Upper lobe of left lung (tissue), 4 donors: ENCODE results near the gene ESR2.

Experiments
- EP300 ChIP-seq, 4 donors: sonication (generic); formaldehyde crosslinking; IDR thresholded peaks; one replicate each; pipeline ENCODE4 v1.5.1; 2017; ENCODE audit warnings: antibody characterized with exemption in 4 of 4, control low read depth in 2 of 4
- POLR2A ChIP-seq, 4 donors: fragments of 450-650 bp; IDR thresholded peaks; one replicate each; pipeline ENCODE4 v1.5.1; 2016 to 2017; ENCODE audit warnings: antibody characterized with exemption in 4 of 4, mild to moderate bottlenecking in 2 of 4
- TF ChIP-seq, protein P1 (sequence below), 6 experiments: fragments of 450-650 bp in 4 of 6; fragments of 200-600 bp in 2 of 6; sonication (generic) in 2 of 6; IDR thresholded peaks; one replicate each; pipeline ENCODE4 v1.5.1; 2016 to 2019; ENCODE audit warnings: antibody characterized with exemption in 6 of 6

DNA sequence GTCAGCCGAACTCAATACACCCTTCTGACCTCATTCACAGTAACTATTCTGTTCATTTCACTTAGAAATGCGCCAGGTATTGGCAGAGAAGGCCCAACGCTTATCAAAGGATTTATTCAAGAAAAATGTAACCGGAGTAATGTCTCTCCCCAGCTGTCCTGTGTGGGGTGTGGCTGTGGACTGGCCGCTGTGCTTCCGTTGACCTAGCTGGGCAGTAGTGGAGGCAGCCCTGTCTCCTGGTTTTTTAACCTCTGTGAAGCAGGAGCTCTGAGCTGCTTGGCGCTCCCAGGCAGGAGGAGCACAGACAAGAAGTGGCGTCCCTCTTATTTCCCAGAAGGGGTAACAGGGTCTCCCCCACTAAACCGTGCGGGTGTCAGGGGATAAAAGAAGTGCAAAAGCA lies 85.2 kb downstream of the ESR2 start:
- no peak for TF ChIP-seq POLR2A (IDR thresholded peaks at IDR 0.05)
- TF ChIP-seq, protein P1, sequence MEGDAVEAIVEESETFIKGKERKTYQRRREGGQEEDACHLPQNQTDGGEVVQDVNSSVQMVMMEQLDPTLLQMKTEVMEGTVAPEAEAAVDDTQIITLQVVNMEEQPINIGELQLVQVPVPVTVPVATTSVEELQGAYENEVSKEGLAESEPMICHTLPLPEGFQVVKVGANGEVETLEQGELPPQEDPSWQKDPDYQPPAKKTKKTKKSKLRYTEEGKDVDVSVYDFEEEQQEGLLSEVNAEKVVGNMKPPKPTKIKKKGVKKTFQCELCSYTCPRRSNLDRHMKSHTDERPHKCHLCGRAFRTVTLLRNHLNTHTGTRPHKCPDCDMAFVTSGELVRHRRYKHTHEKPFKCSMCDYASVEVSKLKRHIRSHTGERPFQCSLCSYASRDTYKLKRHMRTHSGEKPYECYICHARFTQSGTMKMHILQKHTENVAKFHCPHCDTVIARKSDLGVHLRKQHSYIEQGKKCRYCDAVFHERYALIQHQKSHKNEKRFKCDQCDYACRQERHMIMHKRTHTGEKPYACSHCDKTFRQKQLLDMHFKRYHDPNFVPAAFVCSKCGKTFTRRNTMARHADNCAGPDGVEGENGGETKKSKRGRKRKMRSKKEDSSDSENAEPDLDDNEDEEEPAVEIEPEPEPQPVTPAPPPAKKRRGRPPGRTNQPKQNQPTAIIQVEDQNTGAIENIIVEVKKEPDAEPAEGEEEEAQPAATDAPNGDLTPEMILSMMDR (IDR thresholded peaks at IDR 0.05) = no peak
- TF ChIP-seq EP300 (IDR thresholded peaks at IDR 0.05) = no peak
